GM23338 (cell line): Measurements from ENCODE around the gene SCG2.
A peak's percentile ranks its signal among the peaks of the same experiment; 100 is the strongest.

Experiments used
- CREB1 ChIP-seq: fragments of 250-450 bp; sonication (Bioruptor Pico); IDR thresholded peaks from 2 replicates; pipeline ENCODE4 v1.5.0; 2020; ENCODE audit warnings: low read depth, mild to moderate bottlenecking, moderate library complexity
- EZH2 ChIP-seq: fragments of 200-600 bp; sonication (generic); IDR thresholded peaks from one replicate; pipeline ENCODE4 v1.8.0; 2017; ENCODE audit warnings: antibody characterized with exemption, mild to moderate bottlenecking, low read depth; ENCODE audit not compliant: unreplicated experiment
- EZH2phosphoT487 ChIP-seq: fragments of 200-600 bp; sonication (generic); IDR thresholded peaks from one replicate; pipeline ENCODE4 v1.8.1; 2018; ENCODE audit warnings: antibody characterized with exemption; ENCODE audit not compliant: unreplicated experiment
- JUNB ChIP-seq: IDR thresholded peaks from one replicate; pipeline ENCODE4 v1.6.1; 2016; ENCODE audit warnings: antibody characterized with exemption; ENCODE audit not compliant: unreplicated experiment
- POLR2AphosphoS5 ChIP-seq: IDR thresholded peaks from 2 replicates; pipeline ENCODE4 v1.6.1; 2016; ENCODE audit warnings: antibody characterized with exemption, low read depth
- TF ChIP-seq, protein P1 (sequence below), 2 experiments: fragments of 200-600 bp in 1 of 2; sonication (generic) in 1 of 2; conservative IDR thresholded peaks; 2 replicates each; pipeline versions ENCODE4 v1.5.1 to v1.6.1; 2016 to 2017; ENCODE audit warnings: antibody characterized with exemption in 2 of 2, low read depth in 2 of 2, mild to moderate bottlenecking in 2 of 2, moderate library complexity in 1 of 2

DNA sequence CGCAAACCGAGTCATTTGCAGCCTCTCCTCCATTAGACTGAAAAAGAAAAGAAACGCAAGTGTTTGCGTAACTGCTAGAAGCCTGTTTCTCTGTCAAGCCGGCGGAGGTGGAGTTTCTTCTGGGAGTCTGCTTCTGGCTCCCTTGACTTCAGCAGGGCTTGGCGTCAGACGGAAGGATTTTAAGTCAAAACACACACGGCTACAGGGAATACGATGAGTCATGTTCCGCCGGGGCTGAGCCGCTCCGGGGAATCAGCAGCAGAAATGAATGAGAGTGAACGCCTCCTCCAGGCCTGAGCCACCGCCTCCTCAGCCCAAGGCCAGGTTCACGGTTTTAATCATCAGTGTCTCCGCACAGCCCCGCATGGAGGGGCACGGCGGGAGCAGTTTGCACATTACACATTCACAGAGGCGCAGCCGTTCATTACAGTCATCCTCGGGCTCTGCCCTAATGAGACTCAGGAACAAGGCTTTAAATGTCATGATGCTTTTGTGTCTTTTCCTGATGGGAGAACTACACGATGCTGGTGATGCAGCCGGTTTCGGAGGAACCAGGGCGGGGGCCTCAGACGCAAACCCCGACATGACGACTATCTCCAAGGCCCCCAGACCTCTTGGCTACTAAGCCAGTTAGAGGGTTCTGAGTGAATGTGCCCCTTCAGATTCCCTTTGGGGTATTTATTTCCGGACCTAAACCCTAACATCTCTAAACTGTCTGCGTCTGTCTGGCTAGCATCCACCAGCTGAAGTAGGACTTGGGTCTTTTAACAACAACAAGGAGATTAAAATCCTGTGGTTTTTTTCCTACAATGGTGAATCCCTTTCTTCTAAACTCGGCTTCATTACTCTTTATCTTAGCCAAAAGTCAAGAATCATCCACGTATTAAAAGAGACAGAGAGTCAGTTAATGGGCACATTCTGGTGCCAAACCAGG is 11.1 kb upstream of the SCG2 start:
- TF ChIP-seq POLR2AphosphoS5 (no peak), EZH2 (no peak), EZH2phosphoT487 (no peak), CREB1 (CRISPR knock-in tag) (0 out of 2 replicates have a peak, but pooled peaks have one; percentile 3), JUNB (no peak)
- TF ChIP-seq, protein P1, sequence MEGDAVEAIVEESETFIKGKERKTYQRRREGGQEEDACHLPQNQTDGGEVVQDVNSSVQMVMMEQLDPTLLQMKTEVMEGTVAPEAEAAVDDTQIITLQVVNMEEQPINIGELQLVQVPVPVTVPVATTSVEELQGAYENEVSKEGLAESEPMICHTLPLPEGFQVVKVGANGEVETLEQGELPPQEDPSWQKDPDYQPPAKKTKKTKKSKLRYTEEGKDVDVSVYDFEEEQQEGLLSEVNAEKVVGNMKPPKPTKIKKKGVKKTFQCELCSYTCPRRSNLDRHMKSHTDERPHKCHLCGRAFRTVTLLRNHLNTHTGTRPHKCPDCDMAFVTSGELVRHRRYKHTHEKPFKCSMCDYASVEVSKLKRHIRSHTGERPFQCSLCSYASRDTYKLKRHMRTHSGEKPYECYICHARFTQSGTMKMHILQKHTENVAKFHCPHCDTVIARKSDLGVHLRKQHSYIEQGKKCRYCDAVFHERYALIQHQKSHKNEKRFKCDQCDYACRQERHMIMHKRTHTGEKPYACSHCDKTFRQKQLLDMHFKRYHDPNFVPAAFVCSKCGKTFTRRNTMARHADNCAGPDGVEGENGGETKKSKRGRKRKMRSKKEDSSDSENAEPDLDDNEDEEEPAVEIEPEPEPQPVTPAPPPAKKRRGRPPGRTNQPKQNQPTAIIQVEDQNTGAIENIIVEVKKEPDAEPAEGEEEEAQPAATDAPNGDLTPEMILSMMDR (conservative IDR thresholded peaks at IDR 0.05; ENCODE audit: low read depth in 2 of 2): no peak
